ENCODE data around the gene P3H4.

GRCh38 chr17:41785859-41786226, 25.9 kb downstream of the P3H4 start:
- no peak for TF ChIP-seq POLR2A (IDR thresholded peaks at IDR 0.05)
- no peak for TF ChIP-seq CTCF (IDR thresholded peaks at IDR 0.05)
